ENCODE measurements around the gene MATN1. TPM values are rescaled to one million over a fixed set of nuclear protein-coding genes. Genes with fewer than 3 reads are reported as not detected.
A peak's percentile ranks its signal among the peaks of the same experiment; 100 is the strongest.

Gene MATN1
- total RNA-seq, 1 experiment from 2014 or later: 0.06 TPM

- no peak for DNase-seq (ENCODE audit: low read depth)
These were observed 21.9 kb upstream of the MATN1 start for GRCh38 chr1:30745156-30745833.

- DNase-seq (ENCODE audit: low read depth): peak; percentile 57
These were observed 20.8 kb upstream of the MATN1 start for GRCh38 chr1:30744060-30744756.

GRCh38 chr1:30743584-30744059 is 20.2 kb upstream of the MATN1 start:
- peak; percentile 39 for DNase-seq (ENCODE audit: low read depth)

- DNase-seq (ENCODE audit: low read depth): no peak
These were observed 19.7 kb upstream of the MATN1 start for GRCh38 chr1:30742963-30743559.

GRCh38 chr1:30742300-30742962 is 19.0 kb upstream of the MATN1 start:
- no peak for DNase-seq (ENCODE audit: low read depth)

- DNase-seq (ENCODE audit: low read depth): no peak
These were observed 18.0 kb upstream of the MATN1 start for GRCh38 chr1:30741239-30741894.

GRCh38 chr1:30740251-30741238 is 17.2 kb upstream of the MATN1 start:
- no peak for DNase-seq (ENCODE audit: low read depth)

GRCh38 chr1:30739601-30740000 is 16.2 kb upstream of the MATN1 start:
- DNase-seq (ENCODE audit: low read depth): no peak

- no peak for DNase-seq (ENCODE audit: low read depth)
These were observed 15.6 kb upstream of the MATN1 start for GRCh38 chr1:30738715-30739559.

- no peak for DNase-seq (ENCODE audit: low read depth)
These were observed 14.8 kb upstream of the MATN1 start for GRCh38 chr1:30738040-30738714.

GRCh38 chr1:30737357-30738039 is 14.1 kb upstream of the MATN1 start:
- no peak for DNase-seq (ENCODE audit: low read depth)

GRCh38 chr1:30735668-30736498 is 12.5 kb upstream of the MATN1 start:
- no peak for DNase-seq (ENCODE audit: low read depth)

- DNase-seq (ENCODE audit: low read depth): no peak
These were observed 11.7 kb upstream of the MATN1 start for GRCh38 chr1:30735124-30735523.

GRCh38 chr1:30734580-30734979 is 11.2 kb upstream of the MATN1 start:
- no peak for DNase-seq (ENCODE audit: low read depth)

GRCh38 chr1:30734106-30734505 is 10.7 kb upstream of the MATN1 start:
- DNase-seq (ENCODE audit: low read depth): no peak

- no peak for DNase-seq (ENCODE audit: low read depth)
These were observed 10.1 kb upstream of the MATN1 start for GRCh38 chr1:30733493-30733892.

- peak; percentile 95 for DNase-seq (ENCODE audit: low read depth)
These were observed 9.1 kb upstream of the MATN1 start for GRCh38 chr1:30732277-30732996.
